Measurements from ENCODE around the gene NEK6. TPM values are rescaled to one million over a fixed set of nuclear protein-coding genes. Genes with fewer than 3 reads are reported as not detected.

NEK6 gene
- total and polyA plus RNA-seq, 9 of the 15 experiments (the other 6 are each of a cell fraction or from before 2014, with no cell fraction given), result 3.1 to 19.0 (median 8.4) TPM

DNA sequence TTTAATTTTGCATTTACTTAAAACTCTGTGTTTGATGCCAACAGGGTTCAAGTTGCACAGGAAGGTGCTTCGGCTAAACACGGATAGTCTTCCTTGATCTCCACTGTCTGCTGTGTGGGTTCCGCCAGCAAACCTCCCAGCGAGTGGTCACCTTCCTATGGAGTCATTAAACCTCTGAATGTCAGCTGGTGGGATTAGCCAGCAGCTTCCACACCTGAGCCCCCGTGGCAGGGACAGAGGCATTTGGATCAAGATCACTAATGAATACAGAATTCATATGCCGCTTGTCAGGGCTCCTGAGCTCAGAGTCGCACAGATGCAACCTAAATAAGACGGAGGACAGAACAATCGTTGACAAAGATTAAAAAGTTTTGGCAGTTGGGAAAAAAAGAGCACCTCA, 118.0 kb downstream of the NEK6 start (continued):
- TF ChIP-seq, protein P1, sequence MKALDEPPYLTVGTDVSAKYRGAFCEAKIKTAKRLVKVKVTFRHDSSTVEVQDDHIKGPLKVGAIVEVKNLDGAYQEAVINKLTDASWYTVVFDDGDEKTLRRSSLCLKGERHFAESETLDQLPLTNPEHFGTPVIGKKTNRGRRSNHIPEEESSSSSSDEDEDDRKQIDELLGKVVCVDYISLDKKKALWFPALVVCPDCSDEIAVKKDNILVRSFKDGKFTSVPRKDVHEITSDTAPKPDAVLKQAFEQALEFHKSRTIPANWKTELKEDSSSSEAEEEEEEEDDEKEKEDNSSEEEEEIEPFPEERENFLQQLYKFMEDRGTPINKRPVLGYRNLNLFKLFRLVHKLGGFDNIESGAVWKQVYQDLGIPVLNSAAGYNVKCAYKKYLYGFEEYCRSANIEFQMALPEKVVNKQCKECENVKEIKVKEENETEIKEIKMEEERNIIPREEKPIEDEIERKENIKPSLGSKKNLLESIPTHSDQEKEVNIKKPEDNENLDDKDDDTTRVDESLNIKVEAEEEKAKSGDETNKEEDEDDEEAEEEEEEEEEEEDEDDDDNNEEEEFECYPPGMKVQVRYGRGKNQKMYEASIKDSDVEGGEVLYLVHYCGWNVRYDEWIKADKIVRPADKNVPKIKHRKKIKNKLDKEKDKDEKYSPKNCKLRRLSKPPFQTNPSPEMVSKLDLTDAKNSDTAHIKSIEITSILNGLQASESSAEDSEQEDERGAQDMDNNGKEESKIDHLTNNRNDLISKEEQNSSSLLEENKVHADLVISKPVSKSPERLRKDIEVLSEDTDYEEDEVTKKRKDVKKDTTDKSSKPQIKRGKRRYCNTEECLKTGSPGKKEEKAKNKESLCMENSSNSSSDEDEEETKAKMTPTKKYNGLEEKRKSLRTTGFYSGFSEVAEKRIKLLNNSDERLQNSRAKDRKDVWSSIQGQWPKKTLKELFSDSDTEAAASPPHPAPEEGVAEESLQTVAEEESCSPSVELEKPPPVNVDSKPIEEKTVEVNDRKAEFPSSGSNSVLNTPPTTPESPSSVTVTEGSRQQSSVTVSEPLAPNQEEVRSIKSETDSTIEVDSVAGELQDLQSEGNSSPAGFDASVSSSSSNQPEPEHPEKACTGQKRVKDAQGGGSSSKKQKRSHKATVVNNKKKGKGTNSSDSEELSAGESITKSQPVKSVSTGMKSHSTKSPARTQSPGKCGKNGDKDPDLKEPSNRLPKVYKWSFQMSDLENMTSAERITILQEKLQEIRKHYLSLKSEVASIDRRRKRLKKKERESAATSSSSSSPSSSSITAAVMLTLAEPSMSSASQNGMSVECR (CRISPR knock-in tag; IDR thresholded peaks at IDR 0.05), result no peak
- TF ChIP-seq MYNN (IDR thresholded peaks at IDR 0.05) (no peak), MYNN (CRISPR knock-in tag; IDR thresholded peaks at IDR 0.05) (no peak), SMARCA4 (IDR thresholded peaks at IDR 0.05) (no peak), ZNF3 (CRISPR knock-in tag; IDR thresholded peaks at IDR 0.05) (no peak), ZNF512 (tag; IDR thresholded peaks at IDR 0.05) (no peak)

All from K562 (cell line).